Vagina (tissue), 2 donors: ENCODE data around the gene RRP1B. TPM values are rescaled to one million over a fixed set of nuclear protein-coding genes. Genes with fewer than 3 reads are reported as not detected.
A peak's percentile ranks its signal among the peaks of the same experiment; 100 is the strongest.

Source experiments
- DNase-seq, 2 donors: peaks; one replicate each; pipeline ENCODE4 v3.0.0-alpha.2; 2017; ENCODE audit errors: extremely low spot score in 2 of 2
- H3K27ac ChIP-seq: fragments of 200-600 bp; sonication (generic); one replicate; pipeline ENCODE4 v1.5.1; 2019
- H3K27me3 ChIP-seq: fragments of 200-600 bp; sonication (generic); one replicate; pipeline ENCODE4 v1.5.1; 2019
- H3K36me3 ChIP-seq, 2 donors: fragments of 200-600 bp; sonication (generic); one replicate each; pipeline ENCODE4 v1.5.1; 2017 to 2019
- H3K4me1 ChIP-seq: fragments of 200-600 bp; sonication (generic); one replicate; pipeline ENCODE4 v1.5.1; 2019
- H3K4me3 ChIP-seq, 2 donors: fragments of 200-600 bp; sonication (generic); 1 replicate in 1 of 2; 2 replicates in 1 of 2; pipeline ENCODE4 v1.5.1; 2016 to 2019
- H3K9me3 ChIP-seq: fragments of 200-600 bp; sonication (generic); one replicate; pipeline ENCODE4 v1.5.1; 2019
- POLR2A ChIP-seq, 2 donors: fragments of 450-650 bp; IDR thresholded peaks; one replicate each; pipeline ENCODE4 v1.6.1; 2017; ENCODE audit warnings: antibody characterized with exemption in 2 of 2, mild to moderate bottlenecking in 2 of 2, moderate library complexity in 2 of 2
- POLR2AphosphoS5 ChIP-seq, 2 donors: sonication (generic); formaldehyde crosslinking; IDR thresholded peaks; one replicate each; pipeline ENCODE4 v1.9.0; 2017; ENCODE audit warnings: antibody characterized with exemption in 2 of 2, mild to moderate bottlenecking in 2 of 2, low read depth in 1 of 2; ENCODE audit not compliant: insufficient read depth in 1 of 2
- intact Hi-C: fragments of 100-400 bp; cut with DNase I; formaldehyde crosslinking; loops from one replicate; pipeline ENCODE4 v1.15.1; 2023
- total RNA-seq: library from RNA; depleted of rRNA; stranded (reverse); fragments of >200 nt; gene quantifications from one replicate; pipeline ENCODE4 v1.2.3, GENCODE V29; 2016
- TF ChIP-seq, protein P1 (sequence below), 3 experiments: fragments of 450-650 bp in 2 of 3; fragments of 200-600 bp in 1 of 3; sonication (generic) in 1 of 3; IDR thresholded peaks; one replicate each; pipeline ENCODE4 v1.5.1; 2017 to 2019; ENCODE audit warnings: antibody characterized with exemption in 3 of 3, mild to moderate bottlenecking in 2 of 3, moderate library complexity in 2 of 3

Gene RRP1B
- total RNA-seq, 1 donor from 2014 or later = 18.9 TPM

DNA sequence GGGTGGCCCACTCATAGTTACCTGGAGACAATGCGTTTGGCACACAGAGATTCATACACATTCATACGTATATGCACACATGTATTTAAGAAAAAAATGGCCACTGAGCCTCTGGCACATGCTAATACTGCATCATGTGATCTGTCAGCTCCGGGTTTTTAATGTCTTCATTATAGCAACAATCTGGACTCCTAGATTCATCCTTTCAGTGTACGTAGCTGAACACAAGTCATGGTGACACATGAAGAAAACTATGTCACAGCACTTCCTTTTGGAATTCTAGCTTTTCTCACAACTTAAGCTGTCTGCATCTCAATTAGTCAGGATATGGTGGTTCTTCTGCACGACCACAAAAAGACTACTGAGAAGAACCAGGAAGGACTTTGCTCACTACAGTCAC lies 24.7 kb upstream of the RRP1B start:
- intact Hi-C loops = no loop called here

DNA sequence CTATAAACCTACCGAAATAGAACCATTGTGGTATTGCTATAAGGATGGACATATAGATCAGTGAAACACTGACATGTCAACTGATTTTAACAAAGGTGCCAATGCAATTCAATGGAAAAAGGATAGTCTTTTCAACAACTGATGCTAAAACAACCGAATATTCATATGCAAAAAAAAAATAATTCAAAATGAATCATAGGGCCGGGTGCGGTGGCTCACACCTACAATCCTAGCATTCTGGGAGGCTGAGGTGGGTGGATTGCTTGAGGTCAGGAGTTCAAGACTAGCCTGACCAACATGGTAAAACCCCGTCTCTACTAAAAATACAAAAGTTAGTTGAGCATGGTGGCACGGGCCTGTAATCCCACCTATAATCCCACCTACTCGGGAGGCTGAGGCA lies 23.9 kb upstream of the RRP1B start:
- intact Hi-C loops = no loop called here
- H3K27me3 ChIP-seq = no peaks in the 10 kb centered on the region
- H3K27ac ChIP-seq = no peak overlapping the region
- H3K4me3 ChIP-seq = no peak overlapping the region
- no peaks in the 10 kb centered on the region for H3K4me1 ChIP-seq
- H3K36me3 ChIP-seq = no peaks in the 10 kb centered on the region
- DNase-seq = no peak
- H3K9me3 ChIP-seq = no peaks in the 10 kb centered on the region
- TF ChIP-seq POLR2A (IDR thresholded peaks at IDR 0.05) (no peak), POLR2AphosphoS5 (IDR thresholded peaks at IDR 0.05; ENCODE audit: insufficient read depth in 1 of 2, low read depth in 1 of 2) (no peak)
- TF ChIP-seq, protein P1, sequence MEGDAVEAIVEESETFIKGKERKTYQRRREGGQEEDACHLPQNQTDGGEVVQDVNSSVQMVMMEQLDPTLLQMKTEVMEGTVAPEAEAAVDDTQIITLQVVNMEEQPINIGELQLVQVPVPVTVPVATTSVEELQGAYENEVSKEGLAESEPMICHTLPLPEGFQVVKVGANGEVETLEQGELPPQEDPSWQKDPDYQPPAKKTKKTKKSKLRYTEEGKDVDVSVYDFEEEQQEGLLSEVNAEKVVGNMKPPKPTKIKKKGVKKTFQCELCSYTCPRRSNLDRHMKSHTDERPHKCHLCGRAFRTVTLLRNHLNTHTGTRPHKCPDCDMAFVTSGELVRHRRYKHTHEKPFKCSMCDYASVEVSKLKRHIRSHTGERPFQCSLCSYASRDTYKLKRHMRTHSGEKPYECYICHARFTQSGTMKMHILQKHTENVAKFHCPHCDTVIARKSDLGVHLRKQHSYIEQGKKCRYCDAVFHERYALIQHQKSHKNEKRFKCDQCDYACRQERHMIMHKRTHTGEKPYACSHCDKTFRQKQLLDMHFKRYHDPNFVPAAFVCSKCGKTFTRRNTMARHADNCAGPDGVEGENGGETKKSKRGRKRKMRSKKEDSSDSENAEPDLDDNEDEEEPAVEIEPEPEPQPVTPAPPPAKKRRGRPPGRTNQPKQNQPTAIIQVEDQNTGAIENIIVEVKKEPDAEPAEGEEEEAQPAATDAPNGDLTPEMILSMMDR (IDR thresholded peaks at IDR 0.05) = no peak

More for the DNA sequence above, 24.7 kb upstream of the RRP1B start:
- Histone ChIP-seq H3K4me1 (no peaks in the 10 kb centered on the region), H3K9me3 (no peaks in the 10 kb centered on the region), H3K27me3 (no peaks in the 10 kb centered on the region), H3K36me3 (no peaks in the 10 kb centered on the region), H3K4me3 (no peak overlapping the region), H3K27ac (no peak overlapping the region)
- DNase-seq = no peak
- TF ChIP-seq, protein P1 (IDR thresholded peaks at IDR 0.05) = no peak
- TF ChIP-seq POLR2A (IDR thresholded peaks at IDR 0.05) (no peak), POLR2AphosphoS5 (IDR thresholded peaks at IDR 0.05; ENCODE audit: insufficient read depth in 1 of 2, low read depth in 1 of 2) (no peak)

- TF ChIP-seq, protein P1 (IDR thresholded peaks at IDR 0.05) = no peak
- no peak for TF ChIP-seq POLR2A (IDR thresholded peaks at IDR 0.05)
- TF ChIP-seq POLR2AphosphoS5 (IDR thresholded peaks at IDR 0.05; ENCODE audit: insufficient read depth in 1 of 2, low read depth in 1 of 2) = no peak
- Histone ChIP-seq H3K4me1 (no peaks in the 10 kb centered on the region), H3K36me3 (no peaks in the 10 kb centered on the region), H3K27me3 (no peaks in the 10 kb centered on the region), H3K27ac (no peak overlapping the region), H3K9me3 (no peaks in the 10 kb centered on the region), H3K4me3 (no peak overlapping the region)
- intact Hi-C loops = no loop called here
- no peak for DNase-seq
Observed at GRCh38 chr21:43637530-43638158, 21.7 kb upstream of the RRP1B start.

DNA sequence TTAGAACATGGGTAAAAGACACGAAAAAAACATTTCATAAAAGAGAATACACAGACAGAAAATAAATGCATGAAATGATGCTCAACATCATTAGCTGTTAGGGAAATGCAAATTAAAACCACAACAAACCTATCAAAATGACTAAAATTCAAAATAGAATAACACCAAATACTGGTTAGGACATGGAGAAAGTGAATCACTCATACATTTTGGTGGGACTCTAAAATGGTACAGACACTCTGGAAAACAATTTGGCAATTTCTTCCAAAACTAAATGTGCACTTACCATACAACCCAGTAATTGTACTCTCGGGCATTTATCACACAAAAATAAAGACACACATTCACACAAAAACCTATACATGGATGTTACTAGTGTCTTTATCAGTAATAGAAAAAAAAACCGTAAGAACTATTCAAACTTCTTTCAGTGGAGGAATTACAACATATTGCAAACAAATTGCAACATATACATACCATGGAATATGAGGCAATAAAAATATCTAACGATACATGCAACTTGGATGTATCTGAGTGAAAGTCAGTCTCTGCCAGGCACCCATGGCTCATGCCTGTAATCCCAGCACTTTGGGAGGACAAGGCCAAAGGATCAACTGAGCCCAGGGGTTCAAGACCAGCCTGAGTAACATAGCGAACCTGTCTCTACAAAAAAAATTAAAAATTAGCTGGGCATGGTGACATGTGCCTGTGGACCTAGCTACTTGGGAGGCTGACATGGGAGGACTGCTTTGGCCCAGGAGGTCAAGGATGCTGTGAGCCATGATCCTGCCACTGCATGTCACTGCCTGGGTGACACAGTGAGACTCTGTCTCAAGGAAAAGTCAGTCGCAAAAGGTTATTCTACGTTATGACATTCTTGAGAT lies 19.6 kb upstream of the RRP1B start:
- no peak overlapping the region for H3K27ac ChIP-seq

More for the DNA sequence above, 19.6 kb upstream of the RRP1B start:
- no peaks in the 10 kb centered on the region for H3K9me3 ChIP-seq
- H3K27me3 ChIP-seq = no peaks in the 10 kb centered on the region
- peak in 1 of 2 donors; percentile 27 for TF ChIP-seq POLR2AphosphoS5 (IDR thresholded peaks at IDR 0.05; ENCODE audit: insufficient read depth in 1 of 2, low read depth in 1 of 2)
- TF ChIP-seq POLR2A (IDR thresholded peaks at IDR 0.05) = no peak
- TF ChIP-seq, protein P1 (IDR thresholded peaks at IDR 0.05) = no peak
- H3K4me3 ChIP-seq = no peak overlapping the region
- intact Hi-C loops = no loop called here
- no peaks in the 10 kb centered on the region for H3K36me3 ChIP-seq
- DNase-seq = no peak
- H3K4me1 ChIP-seq = no peaks in the 10 kb centered on the region
